ENCODE measurements around the gene LPCAT2. TPM values are rescaled to one million over a fixed set of nuclear protein-coding genes. Genes with fewer than 3 reads are reported as not detected.

The LPCAT2 gene
- total RNA-seq, 1 experiment from 2014 or later: 7.1 TPM

DNA sequence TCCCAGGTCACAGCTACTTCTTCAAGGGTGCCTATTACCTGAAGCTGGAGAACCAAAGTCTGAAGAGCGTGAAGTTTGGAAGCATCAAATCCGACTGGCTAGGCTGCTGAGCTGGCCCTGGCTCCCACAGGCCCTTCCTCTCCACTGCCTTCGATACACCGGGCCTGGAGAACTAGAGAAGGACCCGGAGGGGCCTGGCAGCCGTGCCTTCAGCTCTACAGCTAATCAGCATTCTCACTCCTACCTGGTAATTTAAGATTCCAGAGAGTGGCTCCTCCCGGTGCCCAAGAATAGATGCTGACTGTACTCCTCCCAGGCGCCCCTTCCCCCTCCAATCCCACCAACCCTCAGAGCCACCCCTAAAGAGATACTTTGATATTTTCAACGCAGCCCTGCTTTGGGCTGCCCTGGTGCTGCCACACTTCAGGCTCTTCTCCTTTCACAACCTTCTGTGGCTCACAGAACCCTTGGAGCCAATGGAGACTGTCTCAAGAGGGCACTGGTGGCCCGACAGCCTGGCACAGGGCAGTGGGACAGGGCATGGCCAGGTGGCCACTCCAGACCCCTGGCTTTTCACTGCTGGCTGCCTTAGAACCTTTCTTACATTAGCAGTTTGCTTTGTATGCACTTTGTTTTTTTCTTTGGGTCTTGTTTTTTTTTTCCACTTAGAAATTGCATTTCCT lies 3.4 kb upstream of the LPCAT2 start (continued):
- TF ChIP-seq, protein P1, sequence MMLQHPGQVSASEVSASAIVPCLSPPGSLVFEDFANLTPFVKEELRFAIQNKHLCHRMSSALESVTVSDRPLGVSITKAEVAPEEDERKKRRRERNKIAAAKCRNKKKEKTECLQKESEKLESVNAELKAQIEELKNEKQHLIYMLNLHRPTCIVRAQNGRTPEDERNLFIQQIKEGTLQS (CRISPR knock-in tag; conservative IDR thresholded peaks at IDR 0.05): no peak
- TF ChIP-seq PRRX2 (CRISPR knock-in tag; IDR thresholded peaks at IDR 0.05): no peak
- TF ChIP-seq, protein P2, sequence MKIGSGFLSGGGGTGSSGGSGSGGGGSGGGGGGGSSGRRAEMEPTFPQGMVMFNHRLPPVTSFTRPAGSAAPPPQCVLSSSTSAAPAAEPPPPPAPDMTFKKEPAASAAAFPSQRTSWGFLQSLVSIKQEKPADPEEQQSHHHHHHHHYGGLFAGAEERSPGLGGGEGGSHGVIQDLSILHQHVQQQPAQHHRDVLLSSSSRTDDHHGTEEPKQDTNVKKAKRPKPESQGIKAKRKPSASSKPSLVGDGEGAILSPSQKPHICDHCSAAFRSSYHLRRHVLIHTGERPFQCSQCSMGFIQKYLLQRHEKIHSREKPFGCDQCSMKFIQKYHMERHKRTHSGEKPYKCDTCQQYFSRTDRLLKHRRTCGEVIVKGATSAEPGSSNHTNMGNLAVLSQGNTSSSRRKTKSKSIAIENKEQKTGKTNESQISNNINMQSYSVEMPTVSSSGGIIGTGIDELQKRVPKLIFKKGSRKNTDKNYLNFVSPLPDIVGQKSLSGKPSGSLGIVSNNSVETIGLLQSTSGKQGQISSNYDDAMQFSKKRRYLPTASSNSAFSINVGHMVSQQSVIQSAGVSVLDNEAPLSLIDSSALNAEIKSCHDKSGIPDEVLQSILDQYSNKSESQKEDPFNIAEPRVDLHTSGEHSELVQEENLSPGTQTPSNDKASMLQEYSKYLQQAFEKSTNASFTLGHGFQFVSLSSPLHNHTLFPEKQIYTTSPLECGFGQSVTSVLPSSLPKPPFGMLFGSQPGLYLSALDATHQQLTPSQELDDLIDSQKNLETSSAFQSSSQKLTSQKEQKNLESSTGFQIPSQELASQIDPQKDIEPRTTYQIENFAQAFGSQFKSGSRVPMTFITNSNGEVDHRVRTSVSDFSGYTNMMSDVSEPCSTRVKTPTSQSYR (CRISPR knock-in tag; IDR thresholded peaks at IDR 0.05): no peak
- no peak for TF ChIP-seq TP53 (CRISPR knock-in tag; IDR thresholded peaks at IDR 0.05)

DNA sequence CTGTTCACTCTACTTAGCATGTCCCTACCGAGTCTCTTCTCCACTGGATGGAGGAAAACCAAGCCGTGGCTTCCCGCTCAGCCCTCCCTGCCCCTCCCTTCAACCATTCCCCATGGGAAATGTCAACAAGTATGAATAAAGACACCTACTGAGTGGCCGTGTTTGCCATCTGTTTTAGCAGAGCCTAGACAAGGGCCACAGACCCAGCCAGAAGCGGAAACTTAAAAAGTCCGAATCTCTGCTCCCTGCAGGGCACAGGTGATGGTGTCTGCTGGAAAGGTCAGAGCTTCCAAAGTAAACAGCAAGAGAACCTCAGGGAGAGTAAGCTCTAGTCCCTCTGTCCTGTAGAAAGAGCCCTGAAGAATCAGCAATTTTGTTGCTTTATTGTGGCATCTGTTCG lies 2.8 kb upstream of the LPCAT2 start:
- no peak overlapping the region for H3K4me3 Mint-ChIP-seq
- H3K27me3 Mint-ChIP-seq (ENCODE audit: low read depth): peaks cover 4% of the 10 kb centered on the region; the same call in 1 of the 2 replicates
- H3K27ac Mint-ChIP-seq: no peak overlapping the region
- ChIA-PET POLR2A (no interaction called here), CTCF (no interaction called here)
- no peaks in the 10 kb centered on the region for H3K9me3 Mint-ChIP-seq
- H3K36me3 Mint-ChIP-seq: peaks cover 11% of the 10 kb centered on the region; the same call in 1 of the 2 replicates
- DNase-seq (ENCODE audit: low spot score) (no peak), ATAC-seq (no peak)
- H3K4me1 Mint-ChIP-seq: peaks cover 23% of the 10 kb centered on the region
- TF ChIP-seq SMAD3 (CRISPR knock-in tag; IDR thresholded peaks at IDR 0.05; ENCODE audit: borderline replicate concordance) (no peak), ATF1 (CRISPR knock-in tag; IDR thresholded peaks at IDR 0.05) (no peak)

DNA sequence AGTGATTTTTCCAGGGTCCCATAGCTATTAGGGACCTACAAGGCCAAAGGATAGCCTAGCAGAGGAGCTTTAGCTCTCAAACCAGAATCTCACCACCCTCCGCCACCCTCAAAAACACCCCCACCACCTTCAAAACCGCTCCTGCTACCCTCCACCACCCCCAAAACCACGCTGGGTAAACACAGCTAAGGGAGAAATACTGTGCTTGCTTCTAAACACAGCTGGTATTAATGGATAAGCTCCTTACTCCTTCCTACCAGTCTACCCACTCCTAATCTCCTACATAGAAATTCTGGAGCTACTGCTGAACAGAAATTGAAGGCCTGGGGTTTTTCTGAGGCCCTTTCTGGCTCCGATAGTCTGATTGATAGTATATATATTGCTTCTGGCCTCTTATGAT lies 2.2 kb upstream of the LPCAT2 start:
- no peak overlapping the region for H3K27ac Mint-ChIP-seq
- H3K4me1 Mint-ChIP-seq: peaks cover 21% of the 10 kb centered on the region
- POLR2A ChIA-PET: no interaction called here
- DNase-seq (ENCODE audit: low spot score) (no peak), ATAC-seq (no peak)
- H3K27me3 Mint-ChIP-seq (ENCODE audit: low read depth): peaks cover 4% of the 10 kb centered on the region; the same call in 1 of the 2 replicates
- CTCF ChIA-PET: no interaction called here
- H3K36me3 Mint-ChIP-seq: peaks cover 13% of the 10 kb centered on the region
- H3K9me3 Mint-ChIP-seq: peaks cover 5% of the 10 kb centered on the region
- H3K4me3 Mint-ChIP-seq: no peak overlapping the region
- TF ChIP-seq FOXP1 (CRISPR knock-in tag; IDR thresholded peaks at IDR 0.05; ENCODE audit: borderline replicate concordance) (no peak), RORB (CRISPR knock-in tag; IDR thresholded peaks at IDR 0.05) (no peak), NFATC4 (CRISPR knock-in tag; IDR thresholded peaks at IDR 0.05) (no peak), NFYB (CRISPR knock-in tag; conservative IDR thresholded peaks at IDR 0.05; ENCODE audit: low read depth) (no peak), ZNF138 (CRISPR knock-in tag; conservative IDR thresholded peaks at IDR 0.05) (no peak), NR1H2 (CRISPR knock-in tag; IDR thresholded peaks at IDR 0.05) (no peak), ZNF423 (CRISPR knock-in tag; IDR thresholded peaks at IDR 0.05) (no peak), GTF2I (CRISPR knock-in tag; conservative IDR thresholded peaks at IDR 0.05) (no peak), TP53 (CRISPR knock-in tag; IDR thresholded peaks at IDR 0.05) (no peak), SMAD4 (CRISPR knock-in tag; IDR thresholded peaks at IDR 0.05) (no peak)
- TF ChIP-seq, protein P3, sequence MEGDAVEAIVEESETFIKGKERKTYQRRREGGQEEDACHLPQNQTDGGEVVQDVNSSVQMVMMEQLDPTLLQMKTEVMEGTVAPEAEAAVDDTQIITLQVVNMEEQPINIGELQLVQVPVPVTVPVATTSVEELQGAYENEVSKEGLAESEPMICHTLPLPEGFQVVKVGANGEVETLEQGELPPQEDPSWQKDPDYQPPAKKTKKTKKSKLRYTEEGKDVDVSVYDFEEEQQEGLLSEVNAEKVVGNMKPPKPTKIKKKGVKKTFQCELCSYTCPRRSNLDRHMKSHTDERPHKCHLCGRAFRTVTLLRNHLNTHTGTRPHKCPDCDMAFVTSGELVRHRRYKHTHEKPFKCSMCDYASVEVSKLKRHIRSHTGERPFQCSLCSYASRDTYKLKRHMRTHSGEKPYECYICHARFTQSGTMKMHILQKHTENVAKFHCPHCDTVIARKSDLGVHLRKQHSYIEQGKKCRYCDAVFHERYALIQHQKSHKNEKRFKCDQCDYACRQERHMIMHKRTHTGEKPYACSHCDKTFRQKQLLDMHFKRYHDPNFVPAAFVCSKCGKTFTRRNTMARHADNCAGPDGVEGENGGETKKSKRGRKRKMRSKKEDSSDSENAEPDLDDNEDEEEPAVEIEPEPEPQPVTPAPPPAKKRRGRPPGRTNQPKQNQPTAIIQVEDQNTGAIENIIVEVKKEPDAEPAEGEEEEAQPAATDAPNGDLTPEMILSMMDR (IDR thresholded peaks at IDR 0.05): no peak
- TF ChIP-seq, protein P4, sequence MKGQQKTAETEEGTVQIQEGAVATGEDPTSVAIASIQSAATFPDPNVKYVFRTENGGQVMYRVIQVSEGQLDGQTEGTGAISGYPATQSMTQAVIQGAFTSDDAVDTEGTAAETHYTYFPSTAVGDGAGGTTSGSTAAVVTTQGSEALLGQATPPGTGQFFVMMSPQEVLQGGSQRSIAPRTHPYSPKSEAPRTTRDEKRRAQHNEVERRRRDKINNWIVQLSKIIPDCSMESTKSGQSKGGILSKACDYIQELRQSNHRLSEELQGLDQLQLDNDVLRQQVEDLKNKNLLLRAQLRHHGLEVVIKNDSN (CRISPR knock-in tag; IDR thresholded peaks at IDR 0.05): no peak
- TF ChIP-seq, protein P5, sequence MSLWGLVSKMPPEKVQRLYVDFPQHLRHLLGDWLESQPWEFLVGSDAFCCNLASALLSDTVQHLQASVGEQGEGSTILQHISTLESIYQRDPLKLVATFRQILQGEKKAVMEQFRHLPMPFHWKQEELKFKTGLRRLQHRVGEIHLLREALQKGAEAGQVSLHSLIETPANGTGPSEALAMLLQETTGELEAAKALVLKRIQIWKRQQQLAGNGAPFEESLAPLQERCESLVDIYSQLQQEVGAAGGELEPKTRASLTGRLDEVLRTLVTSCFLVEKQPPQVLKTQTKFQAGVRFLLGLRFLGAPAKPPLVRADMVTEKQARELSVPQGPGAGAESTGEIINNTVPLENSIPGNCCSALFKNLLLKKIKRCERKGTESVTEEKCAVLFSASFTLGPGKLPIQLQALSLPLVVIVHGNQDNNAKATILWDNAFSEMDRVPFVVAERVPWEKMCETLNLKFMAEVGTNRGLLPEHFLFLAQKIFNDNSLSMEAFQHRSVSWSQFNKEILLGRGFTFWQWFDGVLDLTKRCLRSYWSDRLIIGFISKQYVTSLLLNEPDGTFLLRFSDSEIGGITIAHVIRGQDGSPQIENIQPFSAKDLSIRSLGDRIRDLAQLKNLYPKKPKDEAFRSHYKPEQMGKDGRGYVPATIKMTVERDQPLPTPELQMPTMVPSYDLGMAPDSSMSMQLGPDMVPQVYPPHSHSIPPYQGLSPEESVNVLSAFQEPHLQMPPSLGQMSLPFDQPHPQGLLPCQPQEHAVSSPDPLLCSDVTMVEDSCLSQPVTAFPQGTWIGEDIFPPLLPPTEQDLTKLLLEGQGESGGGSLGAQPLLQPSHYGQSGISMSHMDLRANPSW (CRISPR knock-in tag; conservative IDR thresholded peaks at IDR 0.05; ENCODE audit: low read depth): no peak
- TF ChIP-seq, protein P6, sequence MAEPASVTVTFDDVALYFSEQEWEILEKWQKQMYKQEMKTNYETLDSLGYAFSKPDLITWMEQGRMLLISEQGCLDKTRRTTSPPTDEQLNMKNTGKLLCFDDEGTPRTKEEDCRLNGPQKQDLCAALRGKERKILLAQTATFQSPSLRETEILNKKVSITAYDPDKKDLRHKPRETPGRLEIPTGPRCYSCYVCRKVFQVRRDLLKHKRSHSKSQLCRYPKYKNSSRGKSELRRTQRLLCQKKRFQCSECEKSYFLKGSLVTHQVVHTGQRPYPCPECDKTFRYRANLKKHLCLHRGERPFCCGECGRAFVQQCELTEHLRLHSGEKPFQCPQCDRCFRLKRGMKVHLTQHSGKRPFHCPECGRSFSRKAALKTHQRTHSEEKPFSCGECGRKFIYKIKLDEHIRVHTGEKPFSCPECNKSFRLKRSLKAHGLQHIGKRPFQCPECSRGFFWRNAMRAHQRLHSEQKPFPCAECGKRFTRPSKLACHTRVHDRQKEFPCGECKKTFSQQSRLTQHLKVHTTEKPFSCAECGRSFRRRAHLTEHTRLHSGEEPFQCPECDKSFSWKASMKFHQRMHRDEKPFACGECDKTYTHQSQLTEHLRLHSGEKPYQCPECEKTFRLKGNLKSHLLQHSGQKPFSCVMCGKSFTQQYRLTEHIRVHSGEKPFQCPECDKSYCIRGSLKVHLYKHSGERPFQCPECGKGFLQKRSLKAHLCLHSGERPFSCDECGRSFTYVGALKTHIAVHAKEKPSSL (CRISPR knock-in tag; conservative IDR thresholded peaks at IDR 0.05): no peak
- TF ChIP-seq, protein P7, sequence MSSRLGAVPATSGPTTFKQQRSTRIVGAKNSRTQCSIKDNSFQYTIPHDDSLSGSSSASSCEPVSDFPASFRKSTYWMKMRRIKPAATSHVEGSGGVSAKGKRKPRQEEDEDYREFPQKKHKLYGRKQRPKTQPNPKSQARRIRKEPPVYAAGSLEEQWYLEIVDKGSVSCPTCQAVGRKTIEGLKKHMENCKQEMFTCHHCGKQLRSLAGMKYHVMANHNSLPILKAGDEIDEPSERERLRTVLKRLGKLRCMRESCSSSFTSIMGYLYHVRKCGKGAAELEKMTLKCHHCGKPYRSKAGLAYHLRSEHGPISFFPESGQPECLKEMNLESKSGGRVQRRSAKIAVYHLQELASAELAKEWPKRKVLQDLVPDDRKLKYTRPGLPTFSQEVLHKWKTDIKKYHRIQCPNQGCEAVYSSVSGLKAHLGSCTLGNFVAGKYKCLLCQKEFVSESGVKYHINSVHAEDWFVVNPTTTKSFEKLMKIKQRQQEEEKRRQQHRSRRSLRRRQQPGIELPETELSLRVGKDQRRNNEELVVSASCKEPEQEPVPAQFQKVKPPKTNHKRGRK (CRISPR knock-in tag; IDR thresholded peaks at IDR 0.05; ENCODE audit: borderline replicate concordance): no peak
